Osteoblast (primary cell): ENCODE data around the gene FANCI. TPM values are rescaled to one million over a fixed set of nuclear protein-coding genes. Genes with fewer than 3 reads are reported as not detected.

Experiments
- DNase-seq: peaks from one replicate; pipeline ENCODE4 v3.0.0; 2011; ENCODE audit warnings: low spot score, mixed read lengths; ENCODE audit not compliant: insufficient read length; ENCODE audit errors: missing footprints
- H2AFZ ChIP-seq: 2 replicates; pipeline ENCODE4 v1.6.0; 2011; ENCODE audit warnings: mild to moderate bottlenecking, low read length
- H3K27ac ChIP-seq: 2 replicates; pipeline ENCODE4 v1.5.1; 2011; ENCODE audit warnings: mild to moderate bottlenecking, low read depth, low read length, moderate library complexity
- H3K27me3 ChIP-seq: 2 replicates; pipeline ENCODE4 v1.6.0; 2012; ENCODE audit warnings: mild to moderate bottlenecking, control low read depth, inconsistent platforms, low read length, moderate library complexity; ENCODE audit not compliant: insufficient read depth
- H3K36me3 ChIP-seq: 2 replicates; pipeline ENCODE4 v1.5.1; 2011; ENCODE audit warnings: mild to moderate bottlenecking, low read length, control low read depth, moderate library complexity; ENCODE audit not compliant: insufficient read depth
- H3K4me1 ChIP-seq: 2 replicates; pipeline ENCODE4 v1.5.1; 2011; ENCODE audit warnings: mild to moderate bottlenecking, low read length, control low read depth, moderate library complexity; ENCODE audit not compliant: insufficient read depth
- H3K4me2 ChIP-seq: 2 replicates; pipeline ENCODE4 v1.6.0; 2011; ENCODE audit warnings: mild to moderate bottlenecking, low read length; ENCODE audit not compliant: insufficient read depth
- H3K4me3 ChIP-seq: fragments of 200-600 bp; sonication (generic); 3 replicates; pipeline ENCODE4 v1.5.1; 2012; ENCODE audit warnings: mild to moderate bottlenecking, low read length, inconsistent platforms; ENCODE audit not compliant: insufficient read depth
- H3K79me2 ChIP-seq: 2 replicates; pipeline ENCODE4 v1.6.0; 2012; ENCODE audit warnings: mild to moderate bottlenecking, low read length, control low read depth, inconsistent platforms; ENCODE audit not compliant: insufficient read depth
- H3K9me3 ChIP-seq: 2 replicates; pipeline ENCODE4 v1.5.1; 2011; ENCODE audit warnings: low read depth, low read length, control low read depth
- H4K20me1 ChIP-seq: 2 replicates; pipeline ENCODE4 v1.6.0; 2012; ENCODE audit warnings: mild to moderate bottlenecking, low read length, control low read depth; ENCODE audit not compliant: insufficient read depth
- total RNA-seq: library from RNA; depleted of rRNA; stranded (reverse); fragments of >200 nt; gene quantifications from 2 replicates; pipeline ENCODE4 v1.2.3, GENCODE V29; 2012
- TF ChIP-seq, protein P1 (sequence below): IDR thresholded peaks from 2 replicates; pipeline ENCODE4 v1.5.1; 2011; ENCODE audit warnings: mild to moderate bottlenecking, low read depth, low read length, moderate library complexity; ENCODE audit errors: extremely low read depth

Gene FANCI
- total RNA-seq, 1 donor: 59.4 TPM

DNA sequence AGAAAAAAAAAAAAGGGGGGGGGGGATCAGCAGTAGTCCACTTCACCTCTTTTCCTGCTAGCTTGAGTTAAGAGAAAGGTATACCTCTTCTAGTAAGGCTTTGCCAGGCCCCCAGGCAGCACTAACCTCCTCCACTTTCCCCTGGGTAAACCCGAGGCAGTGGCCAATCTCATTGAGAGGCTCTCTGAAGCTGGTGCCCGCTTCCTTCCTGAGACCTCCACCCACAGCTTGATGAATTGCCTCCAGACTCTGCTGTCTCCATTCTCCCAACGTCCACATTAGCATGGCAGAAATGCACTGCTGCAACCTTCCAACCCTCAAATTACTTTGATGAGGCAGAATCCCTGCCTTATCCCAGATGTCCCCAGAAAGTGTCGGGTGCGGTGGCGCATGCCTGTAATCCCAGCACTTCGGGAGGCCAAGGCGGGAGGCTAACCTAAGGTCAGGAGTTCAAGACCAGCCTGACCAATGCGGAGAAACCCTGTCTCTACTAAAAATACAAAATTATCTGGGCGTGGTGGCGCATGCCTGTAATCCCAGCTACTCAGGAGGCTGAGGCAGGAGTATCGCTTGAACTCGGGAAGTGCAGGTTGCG is 37.7 kb upstream of the FANCI start:
- DNase-seq: no peak

DNA sequence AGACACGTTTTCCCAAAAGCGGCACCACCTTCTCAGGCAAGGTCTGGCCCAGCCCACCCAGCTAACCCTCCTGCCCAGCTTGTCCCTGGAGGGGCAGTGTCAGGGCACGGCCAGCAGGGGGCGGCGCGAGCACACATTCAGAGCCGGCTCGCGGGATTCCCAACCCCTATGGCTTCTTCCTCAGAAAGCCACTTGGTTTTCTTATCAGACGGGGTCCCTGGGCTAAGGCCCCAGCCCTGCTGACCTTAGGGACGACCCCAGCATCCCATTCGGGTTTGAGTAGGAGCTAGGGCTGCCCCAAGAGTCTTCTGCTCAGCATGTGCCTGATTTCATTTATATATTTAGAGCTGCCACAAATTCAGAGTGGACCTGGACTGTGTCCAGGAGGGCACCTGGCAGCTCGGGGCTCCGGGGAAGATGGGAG is 36.9 kb upstream of the FANCI start:
- H2AFZ ChIP-seq: peak overlapping the region; percentile 69
- no peaks in the 10 kb centered on the region for H3K79me2 ChIP-seq
- no peaks in the 10 kb centered on the region for H3K36me3 ChIP-seq
- peaks cover 9% of the 10 kb centered on the region for H3K4me1 ChIP-seq
- H4K20me1 ChIP-seq: no peaks in the 10 kb centered on the region
- H3K27me3 ChIP-seq: peaks cover 2% of the 10 kb centered on the region
- peak; percentile 96 for DNase-seq
- H3K4me3 ChIP-seq: peak overlapping the region; percentile 60
- peak overlapping the region; percentile 81 for H3K4me2 ChIP-seq
- TF ChIP-seq, protein P1, sequence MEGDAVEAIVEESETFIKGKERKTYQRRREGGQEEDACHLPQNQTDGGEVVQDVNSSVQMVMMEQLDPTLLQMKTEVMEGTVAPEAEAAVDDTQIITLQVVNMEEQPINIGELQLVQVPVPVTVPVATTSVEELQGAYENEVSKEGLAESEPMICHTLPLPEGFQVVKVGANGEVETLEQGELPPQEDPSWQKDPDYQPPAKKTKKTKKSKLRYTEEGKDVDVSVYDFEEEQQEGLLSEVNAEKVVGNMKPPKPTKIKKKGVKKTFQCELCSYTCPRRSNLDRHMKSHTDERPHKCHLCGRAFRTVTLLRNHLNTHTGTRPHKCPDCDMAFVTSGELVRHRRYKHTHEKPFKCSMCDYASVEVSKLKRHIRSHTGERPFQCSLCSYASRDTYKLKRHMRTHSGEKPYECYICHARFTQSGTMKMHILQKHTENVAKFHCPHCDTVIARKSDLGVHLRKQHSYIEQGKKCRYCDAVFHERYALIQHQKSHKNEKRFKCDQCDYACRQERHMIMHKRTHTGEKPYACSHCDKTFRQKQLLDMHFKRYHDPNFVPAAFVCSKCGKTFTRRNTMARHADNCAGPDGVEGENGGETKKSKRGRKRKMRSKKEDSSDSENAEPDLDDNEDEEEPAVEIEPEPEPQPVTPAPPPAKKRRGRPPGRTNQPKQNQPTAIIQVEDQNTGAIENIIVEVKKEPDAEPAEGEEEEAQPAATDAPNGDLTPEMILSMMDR: peak; percentile 94
- no peak overlapping the region for H3K27ac ChIP-seq
- H3K9me3 ChIP-seq: no peaks in the 10 kb centered on the region

More for the DNA sequence above, 37.7 kb upstream of the FANCI start:
- Histone ChIP-seq H2AFZ (no peak overlapping the region), H3K36me3 (no peaks in the 10 kb centered on the region), H4K20me1 (no peaks in the 10 kb centered on the region), H3K27ac (no peak overlapping the region), H3K9me3 (no peaks in the 10 kb centered on the region), H3K27me3 (peaks cover 2% of the 10 kb centered on the region), H3K79me2 (no peaks in the 10 kb centered on the region), H3K4me1 (peaks cover 9% of the 10 kb centered on the region), H3K4me3 (no peak overlapping the region), H3K4me2 (no peak overlapping the region)
- TF ChIP-seq, protein P1: no peak

DNA sequence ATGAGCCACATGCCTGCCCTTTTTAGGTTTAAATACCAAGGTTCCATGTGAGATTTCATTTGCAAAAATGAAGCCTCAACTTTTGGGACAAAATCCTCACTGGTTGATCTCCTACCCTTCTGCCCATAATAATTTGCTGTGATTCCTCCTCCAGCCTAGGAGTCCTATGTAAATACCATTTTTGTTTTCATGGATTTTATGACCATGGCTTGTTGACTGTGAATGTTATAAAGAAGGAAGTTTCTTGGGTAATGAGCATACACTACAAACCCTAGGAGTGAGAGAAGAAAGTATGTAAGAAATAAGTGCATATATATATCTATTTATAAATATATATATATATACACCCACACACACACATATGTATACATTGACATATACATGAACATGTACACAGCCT is 35.5 kb upstream of the FANCI start:
- DNase-seq: no peak
- no peak overlapping the region for H3K4me3 ChIP-seq
- no peaks in the 10 kb centered on the region for H3K9me3 ChIP-seq
- no peak overlapping the region for H3K27ac ChIP-seq
- H2AFZ ChIP-seq: no peak overlapping the region
- H3K79me2 ChIP-seq: no peaks in the 10 kb centered on the region
- peaks cover 9% of the 10 kb centered on the region for H3K4me1 ChIP-seq
- H3K27me3 ChIP-seq: peaks cover 2% of the 10 kb centered on the region
- H3K4me2 ChIP-seq: no peak overlapping the region
- no peaks in the 10 kb centered on the region for H3K36me3 ChIP-seq
- TF ChIP-seq, protein P1: no peak
- H4K20me1 ChIP-seq: no peaks in the 10 kb centered on the region

DNA sequence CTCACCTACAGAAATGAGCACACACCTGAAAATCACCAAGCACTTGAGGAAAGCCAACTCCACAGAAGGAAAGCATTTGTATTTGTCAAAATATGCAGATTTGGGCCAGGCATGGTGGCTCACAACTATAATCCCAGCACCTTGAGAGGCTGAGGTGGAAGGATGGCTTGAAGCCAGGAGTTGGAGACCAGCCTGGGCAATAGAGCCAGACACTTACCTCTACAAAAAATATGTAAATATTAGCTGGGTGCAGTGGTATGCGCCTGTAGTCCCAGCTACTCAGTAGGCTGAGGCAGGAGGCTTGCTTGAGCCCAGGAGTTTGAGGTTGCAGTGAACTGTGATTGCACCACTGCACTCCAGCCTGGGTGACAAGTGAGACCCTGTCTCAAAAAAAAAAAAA is 34.7 kb upstream of the FANCI start:
- TF ChIP-seq, protein P1: no peak
- no peaks in the 10 kb centered on the region for H3K36me3 ChIP-seq
- peaks cover 2% of the 10 kb centered on the region for H3K27me3 ChIP-seq

More for the DNA sequence above, 34.7 kb upstream of the FANCI start:
- no peaks in the 10 kb centered on the region for H3K79me2 ChIP-seq
- no peak overlapping the region for H3K4me2 ChIP-seq
- DNase-seq: no peak
- no peaks in the 10 kb centered on the region for H4K20me1 ChIP-seq
- no peak overlapping the region for H2AFZ ChIP-seq
- peaks cover 1% of the 10 kb centered on the region for H3K4me1 ChIP-seq
- H3K9me3 ChIP-seq: no peaks in the 10 kb centered on the region
- no peak overlapping the region for H3K27ac ChIP-seq
- H3K4me3 ChIP-seq: no peak overlapping the region
